GM21528 (cell line): Measurements from ENCODE around the gene FAT1.
"Not testable (repeated sequence)": the region's sequence is repeated elsewhere in the genome, so short reads cannot be mapped to it uniquely, and the experiment has no call there.

Experiments
- ATAC-seq: cut with Tn5 transposase; IDR thresholded peaks from one replicate; pipeline ENCODE4 v1.9.1; 2021; ENCODE audit warnings: mild to moderate bottlenecking, moderate library complexity; ENCODE audit not compliant: unreplicated experiment, low FRiP score

The FAT1 gene

GRCh38 chr4:186723292-186724057, at the start of gene FAT1:
Gene FAT1 (minus strand): TSS chr4:186723856. CDS start chr4:186709827, 14,029 bp downstream.
- ATAC-seq = no peak

- ATAC-seq = no peak
Measured at GRCh38 chr4:186772936-186773487, 49.4 kb upstream of the FAT1 start.

GRCh38 chr4:186771624-186772023, 48.0 kb upstream of the FAT1 start:
- no peak for ATAC-seq

GRCh38 chr4:186770481-186771175, 47.0 kb upstream of the FAT1 start:
- ATAC-seq = no peak

- no peak for ATAC-seq
Measured at GRCh38 chr4:186767794-186768193, 44.1 kb upstream of the FAT1 start.

GRCh38 chr4:186765673-186766546, 42.3 kb upstream of the FAT1 start:
- ATAC-seq = no peak

- ATAC-seq = no peak
Measured at GRCh38 chr4:186765138-186765537, 41.5 kb upstream of the FAT1 start.

- no peak for ATAC-seq
Measured at GRCh38 chr4:186764457-186764856, 40.8 kb upstream of the FAT1 start.

- no peak for ATAC-seq
Measured at GRCh38 chr4:186762865-186763264, 39.2 kb upstream of the FAT1 start.

GRCh38 chr4:186762361-186762760, 38.7 kb upstream of the FAT1 start:
- no peak for ATAC-seq

- not testable (repeated sequence) for ATAC-seq
Measured at GRCh38 chr4:186761956-186762355, 38.3 kb upstream of the FAT1 start.

- ATAC-seq = no peak
Measured at GRCh38 chr4:186761393-186761792, 37.7 kb upstream of the FAT1 start.

- ATAC-seq = no peak
Measured at GRCh38 chr4:186760576-186760975, 36.9 kb upstream of the FAT1 start.

GRCh38 chr4:186759990-186760389, 36.3 kb upstream of the FAT1 start:
- ATAC-seq = no peak

- no peak for ATAC-seq
Measured at GRCh38 chr4:186758929-186759682, 35.5 kb upstream of the FAT1 start.

GRCh38 chr4:186757696-186758355, 34.2 kb upstream of the FAT1 start:
- ATAC-seq = no peak

GRCh38 chr4:186756550-186756949, 32.9 kb upstream of the FAT1 start:
- ATAC-seq = not testable (repeated sequence)

GRCh38 chr4:186755550-186756519, 32.2 kb upstream of the FAT1 start:
- no peak for ATAC-seq
